ENCODE results near the gene MAPK6.

Gene MAPK6

DNA sequence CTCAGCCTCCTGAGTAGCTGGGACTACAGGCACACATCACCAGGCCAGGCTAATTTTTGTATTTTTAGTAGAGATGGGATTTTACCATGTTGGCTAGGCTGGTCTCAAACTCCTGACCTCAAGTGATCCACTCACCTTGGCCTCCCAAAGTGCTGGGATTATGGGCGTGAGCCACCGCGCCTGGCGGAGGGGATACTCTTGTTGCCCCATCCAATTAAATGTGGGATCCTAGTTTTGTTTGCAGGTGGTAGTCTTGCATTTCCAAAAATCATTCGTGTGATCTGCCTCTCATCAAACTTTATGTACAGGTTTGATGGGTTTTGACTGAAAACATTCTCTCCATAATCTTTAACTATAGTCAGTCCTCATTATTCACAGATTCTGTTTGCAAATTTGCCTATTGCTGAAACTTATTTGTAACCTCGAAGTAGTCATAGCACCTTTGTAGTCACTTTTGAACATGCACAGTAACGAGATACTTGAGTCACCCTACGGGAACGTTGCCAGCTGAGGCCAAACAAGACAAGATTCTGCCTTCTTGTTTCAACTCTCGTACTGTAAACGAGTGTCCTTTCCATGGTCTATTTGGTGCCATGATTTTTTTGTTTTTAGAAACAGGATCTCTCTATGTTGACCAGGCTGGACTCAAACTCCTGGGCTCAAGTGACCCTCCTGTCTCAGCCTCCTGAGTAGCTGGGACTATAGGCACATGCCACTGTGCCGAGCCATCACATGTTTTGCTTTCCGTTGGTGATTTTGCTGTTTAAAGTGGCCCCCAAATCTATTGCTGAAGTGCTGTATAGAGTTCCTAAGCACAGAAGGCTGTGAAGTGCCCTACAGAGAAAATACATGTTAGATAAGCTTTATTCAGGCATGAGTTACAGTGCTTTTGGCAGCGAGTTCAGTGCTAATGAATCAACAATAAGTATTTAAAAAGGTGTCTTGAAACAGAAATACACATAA is 8.1 kb upstream of the MAPK6 start:
- no peak for DNase-seq

DNA sequence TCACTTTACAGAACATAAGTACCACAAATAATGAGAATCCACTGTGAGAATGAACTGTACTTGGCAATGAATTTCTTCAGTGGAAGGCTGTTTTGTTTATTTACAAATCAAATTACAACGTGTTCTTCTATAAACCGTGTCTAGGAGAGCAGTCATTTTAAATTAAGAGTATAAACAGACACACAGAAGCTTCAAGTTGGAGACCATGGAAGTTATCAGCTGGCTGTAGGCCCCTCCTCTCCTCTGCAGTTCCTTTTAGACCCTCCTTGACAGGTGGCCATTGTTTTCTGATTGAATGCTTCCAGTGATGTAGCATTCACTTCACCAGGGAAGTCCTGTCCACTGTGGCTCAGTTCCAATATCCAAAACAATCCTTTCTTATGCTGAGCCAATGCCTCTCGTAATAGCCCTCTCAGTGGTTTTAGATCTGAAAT is 7.3 kb upstream of the MAPK6 start:
- DNase-seq: no peak

DNA sequence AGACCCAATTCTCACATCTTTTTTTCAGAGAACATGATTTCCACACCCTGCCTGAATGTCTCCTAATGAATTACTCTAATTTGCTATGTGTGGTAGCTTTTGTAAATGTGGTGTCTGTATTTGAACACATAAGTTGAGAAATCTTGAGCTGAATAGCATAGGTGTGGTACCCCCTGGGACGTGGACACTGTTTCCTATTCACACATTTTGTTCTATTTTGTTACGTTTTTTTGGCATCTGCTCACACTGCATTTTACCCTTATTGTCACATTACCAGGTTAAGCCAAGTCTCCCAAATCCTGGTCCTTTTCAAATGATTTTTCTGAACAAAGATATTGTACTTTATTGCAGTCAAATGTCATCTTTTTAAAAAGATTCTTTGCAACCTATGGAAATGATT is 6.8 kb upstream of the MAPK6 start:
- DNase-seq: no peak

DNA sequence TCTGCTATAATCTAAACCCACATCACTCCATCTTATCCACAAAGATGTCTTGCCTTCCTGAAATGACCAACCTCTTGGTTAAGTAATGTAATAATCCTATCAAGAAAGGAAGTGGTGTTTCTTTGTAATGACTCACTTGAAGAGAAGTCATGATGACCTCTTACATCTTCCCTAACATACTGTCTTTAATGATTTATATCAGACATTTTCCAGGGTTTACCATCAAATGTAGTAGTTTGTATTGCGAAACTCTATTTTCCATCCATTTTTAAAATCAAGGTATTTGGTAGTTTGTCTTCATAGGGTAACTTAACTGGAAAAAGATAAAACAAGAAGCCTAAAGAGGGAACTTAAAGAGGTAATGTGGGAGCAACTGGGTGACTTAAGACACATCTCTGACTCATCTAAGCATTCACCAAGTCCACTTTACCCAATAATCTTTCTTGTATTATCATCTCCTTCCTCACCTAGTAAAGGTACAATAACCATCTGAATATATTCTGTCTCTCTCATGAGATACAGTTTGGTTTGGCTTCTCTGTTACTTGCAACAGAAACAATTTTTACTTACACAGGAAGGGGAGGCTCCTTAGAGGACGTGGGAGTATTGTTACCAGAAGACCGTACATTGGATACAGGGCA is 5.7 kb upstream of the MAPK6 start:
- DNase-seq: peak; percentile 40 to 47

- DNase-seq: no peak
Measured at GRCh38 chr15:52014616-52015015, 4.4 kb upstream of the MAPK6 start.

DNA sequence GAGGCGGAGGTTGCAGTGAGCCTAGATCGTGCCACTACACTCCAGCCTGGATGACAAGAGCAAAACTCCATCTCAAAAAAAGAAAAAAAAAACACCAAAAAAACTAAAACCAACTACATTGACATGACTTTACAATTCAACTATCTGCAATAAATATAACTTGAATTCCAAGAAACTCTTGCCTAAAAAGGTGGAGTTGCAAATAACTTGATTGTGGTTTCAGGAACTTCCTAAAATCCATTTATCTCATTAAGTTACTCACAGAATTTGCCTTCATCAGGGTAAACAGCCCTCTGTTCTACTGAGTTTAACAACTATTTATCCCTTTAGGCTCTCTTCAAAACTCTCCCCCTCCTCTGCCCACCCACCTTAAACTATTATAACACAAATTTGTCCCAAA is 2.7 kb upstream of the MAPK6 start:
- no peak for DNase-seq

DNA sequence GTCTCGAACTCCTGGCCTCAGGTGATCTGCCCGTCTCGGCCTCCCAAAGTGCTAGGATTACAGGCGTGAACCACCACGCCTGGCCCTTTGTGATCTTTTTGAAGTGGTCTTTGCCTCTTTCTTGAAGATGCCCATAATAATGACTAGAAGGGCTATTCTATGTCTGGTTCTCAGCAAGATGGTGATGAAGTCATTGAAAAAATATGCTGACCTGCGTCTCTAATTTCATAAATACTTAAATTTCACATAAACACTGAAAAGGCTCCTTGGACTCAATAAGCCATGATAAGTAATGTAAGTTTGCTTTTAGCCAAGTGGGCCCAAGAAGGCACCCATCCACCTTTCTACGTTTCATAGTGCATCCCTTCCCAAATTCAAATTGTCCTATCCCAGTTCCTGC is 775 bp upstream of the MAPK6 start:
- no peak for DNase-seq

DNA sequence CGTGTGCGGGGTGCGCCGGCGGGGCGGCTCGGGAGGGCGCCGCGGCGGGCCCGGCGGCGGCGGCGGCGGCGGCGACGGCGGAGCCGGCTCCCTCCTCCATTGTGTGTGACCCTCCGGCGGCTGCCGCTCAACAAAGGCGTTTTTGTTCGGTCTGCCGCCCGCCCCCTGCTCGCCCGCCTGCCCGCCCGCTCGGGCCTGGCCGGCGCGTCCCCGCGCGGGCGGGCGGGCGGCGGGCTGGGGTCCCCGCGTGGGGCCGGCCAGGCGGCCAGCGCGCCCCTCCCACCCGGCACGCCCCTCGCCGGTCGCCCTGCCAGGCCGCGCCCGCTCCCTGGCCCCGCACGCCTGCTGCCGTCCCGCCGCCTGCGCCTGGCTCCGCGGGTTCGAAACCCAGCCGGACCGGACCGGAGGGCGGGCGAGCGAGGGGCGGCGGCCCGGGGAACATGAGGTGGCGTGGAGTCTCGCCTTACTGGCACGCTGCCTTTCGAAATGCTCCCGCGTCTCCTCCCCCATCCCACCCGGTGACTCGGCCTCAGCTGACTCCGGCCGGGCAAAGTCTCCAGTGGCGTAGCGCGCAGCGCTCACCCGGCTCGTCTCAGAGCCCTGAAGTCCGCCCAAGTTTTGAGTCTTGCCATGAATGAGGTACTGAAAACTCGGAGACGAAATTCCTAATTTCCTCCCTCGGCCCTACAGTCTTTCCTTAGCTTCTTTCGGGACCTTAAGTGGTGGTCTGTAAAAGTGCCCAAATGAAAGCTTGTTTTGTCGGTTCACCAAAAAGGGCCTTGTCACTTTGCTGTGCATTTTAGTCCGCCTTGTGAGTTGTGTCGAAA is 588 bp downstream of the MAPK6 start:
- DNase-seq: peak; percentile 49

DNA sequence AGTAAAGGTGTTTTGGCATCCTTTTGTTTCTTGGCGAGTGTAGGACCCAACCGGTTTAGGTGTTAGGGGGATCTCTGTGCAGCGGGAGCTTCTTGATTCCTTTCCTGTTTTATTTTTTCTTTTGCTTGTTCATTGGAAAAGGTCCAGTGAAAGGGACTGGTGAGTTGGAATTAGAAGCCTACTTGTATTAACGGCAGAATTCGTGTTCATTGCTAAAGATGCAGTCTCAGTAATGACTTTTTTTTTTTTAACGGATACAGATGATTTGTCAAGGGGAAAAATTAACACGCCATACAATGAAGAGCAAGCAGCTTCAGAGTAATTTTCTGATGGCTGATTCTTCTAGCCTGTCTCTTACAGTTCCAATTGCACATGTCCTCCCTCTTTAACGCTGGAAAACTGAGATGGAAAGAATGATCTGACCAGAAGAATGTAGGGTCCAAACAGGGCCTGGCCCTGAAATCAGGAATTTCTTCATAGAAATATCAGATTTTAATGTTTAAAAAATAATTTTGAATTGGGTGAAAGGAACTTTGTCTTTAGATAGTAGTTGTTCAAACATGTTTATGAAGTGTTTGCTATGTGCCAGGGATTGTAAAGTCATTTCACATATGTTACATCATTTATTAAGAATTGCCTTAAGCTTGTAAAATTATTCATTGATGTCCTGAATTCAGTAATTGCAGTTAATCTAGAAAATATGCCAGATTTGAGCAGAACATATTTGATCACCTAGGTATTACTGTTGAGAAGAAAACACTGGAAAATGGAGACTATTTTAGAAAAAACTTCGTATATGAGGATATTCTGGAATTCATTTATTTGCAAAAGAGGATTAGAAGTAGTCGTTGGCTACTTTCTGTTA is 1.4 kb downstream of the MAPK6 start:
- peak in 1 of 2 experiments; percentile 43 for DNase-seq

GRCh38 chr15:52021128-52021671 is 2.2 kb downstream of the MAPK6 start:
- peak; percentile 83 to 85 for DNase-seq

DNA sequence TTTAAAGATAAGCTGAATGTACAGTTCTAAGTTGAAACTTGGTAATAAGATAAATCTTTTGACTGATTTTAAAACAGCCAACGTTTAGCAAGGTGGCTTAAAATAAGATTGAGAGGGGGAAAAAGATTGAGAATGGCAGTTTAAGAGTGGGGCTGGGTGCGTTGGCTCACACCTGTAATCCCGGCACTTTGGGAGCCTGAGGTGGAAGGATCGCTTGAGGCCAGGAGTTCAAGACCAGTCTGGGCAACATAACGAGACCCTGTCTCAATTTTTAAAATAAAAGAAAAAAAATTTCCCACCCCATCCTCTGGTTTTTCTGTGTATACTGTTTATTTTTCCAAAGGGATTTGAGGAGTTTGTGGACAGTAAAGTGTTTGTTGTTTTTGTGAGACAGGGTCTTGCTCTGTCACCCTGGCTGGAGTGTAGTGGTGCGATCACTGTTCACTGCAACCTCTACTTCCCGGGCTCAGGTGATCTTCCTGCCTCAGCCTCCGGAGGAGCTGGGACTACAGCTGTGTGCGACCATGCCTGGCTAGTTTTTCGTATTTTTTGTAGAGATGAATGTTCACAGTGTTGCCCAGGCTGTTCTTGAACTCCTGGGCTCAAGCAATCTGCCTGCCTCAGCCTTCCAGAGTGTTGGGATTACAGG is 3.0 kb downstream of the MAPK6 start:
- DNase-seq: no peak

- DNase-seq: no peak
Measured at GRCh38 chr15:52023169-52023922, 4.3 kb downstream of the MAPK6 start.

GRCh38 chr15:52028431-52029093 is 9.5 kb downstream of the MAPK6 start:
- DNase-seq: no peak

- DNase-seq: no peak
Measured at GRCh38 chr15:52030010-52030409, 11.0 kb downstream of the MAPK6 start.

DNA sequence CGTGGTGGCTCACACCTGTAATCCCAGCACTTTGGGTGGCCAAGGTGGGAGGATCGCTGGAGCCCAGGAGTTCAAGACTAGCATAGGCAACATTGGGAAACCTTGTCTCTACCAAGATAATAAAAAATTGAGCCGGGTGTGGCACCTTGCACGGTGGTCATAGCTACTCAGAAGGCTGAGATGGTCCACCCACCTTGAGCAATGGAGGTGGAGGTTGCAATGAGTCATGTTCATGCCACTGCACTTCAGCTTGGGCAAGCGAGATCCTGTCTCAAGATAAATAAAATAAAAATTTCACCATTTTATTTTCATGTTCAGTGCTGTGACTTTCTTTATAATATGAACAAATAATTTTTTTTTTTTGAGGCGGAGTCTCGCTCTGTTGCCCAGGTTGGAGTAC is 12.5 kb downstream of the MAPK6 start:
- DNase-seq: no peak

DNA sequence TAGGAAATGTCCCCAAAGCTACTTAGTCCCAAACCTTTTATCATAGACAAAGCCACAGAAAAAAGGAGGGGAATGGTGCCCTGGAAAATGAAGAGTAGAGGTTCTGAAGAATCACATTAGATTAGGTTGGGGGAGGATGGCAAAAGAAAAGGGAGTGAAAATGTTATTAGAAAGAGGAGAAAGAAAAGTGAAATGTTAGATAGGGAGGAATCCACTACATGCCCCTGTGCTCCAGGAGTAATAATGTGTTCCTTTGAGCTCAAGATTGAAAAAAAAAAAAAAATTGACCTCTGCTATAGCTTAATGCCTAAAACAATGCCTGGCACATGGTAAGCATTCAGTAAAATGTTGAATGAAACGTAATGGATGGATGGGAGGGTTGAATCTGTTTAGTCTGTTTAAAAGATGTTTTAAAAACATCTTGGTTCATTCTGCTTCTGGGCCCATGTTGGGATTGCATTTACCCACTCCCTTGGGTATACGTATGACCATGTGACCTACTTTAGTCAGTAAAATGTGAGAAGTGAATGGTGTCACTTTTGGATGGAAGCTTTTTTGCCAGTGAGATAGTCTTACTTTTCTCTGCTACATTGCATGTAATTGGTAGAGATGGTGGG is 19.0 kb downstream of the MAPK6 start:
- DNase-seq: no peak

- DNase-seq: peak; percentile 43 to 52
Measured at GRCh38 chr15:52039925-52040781, 21.1 kb downstream of the MAPK6 start.

DNA sequence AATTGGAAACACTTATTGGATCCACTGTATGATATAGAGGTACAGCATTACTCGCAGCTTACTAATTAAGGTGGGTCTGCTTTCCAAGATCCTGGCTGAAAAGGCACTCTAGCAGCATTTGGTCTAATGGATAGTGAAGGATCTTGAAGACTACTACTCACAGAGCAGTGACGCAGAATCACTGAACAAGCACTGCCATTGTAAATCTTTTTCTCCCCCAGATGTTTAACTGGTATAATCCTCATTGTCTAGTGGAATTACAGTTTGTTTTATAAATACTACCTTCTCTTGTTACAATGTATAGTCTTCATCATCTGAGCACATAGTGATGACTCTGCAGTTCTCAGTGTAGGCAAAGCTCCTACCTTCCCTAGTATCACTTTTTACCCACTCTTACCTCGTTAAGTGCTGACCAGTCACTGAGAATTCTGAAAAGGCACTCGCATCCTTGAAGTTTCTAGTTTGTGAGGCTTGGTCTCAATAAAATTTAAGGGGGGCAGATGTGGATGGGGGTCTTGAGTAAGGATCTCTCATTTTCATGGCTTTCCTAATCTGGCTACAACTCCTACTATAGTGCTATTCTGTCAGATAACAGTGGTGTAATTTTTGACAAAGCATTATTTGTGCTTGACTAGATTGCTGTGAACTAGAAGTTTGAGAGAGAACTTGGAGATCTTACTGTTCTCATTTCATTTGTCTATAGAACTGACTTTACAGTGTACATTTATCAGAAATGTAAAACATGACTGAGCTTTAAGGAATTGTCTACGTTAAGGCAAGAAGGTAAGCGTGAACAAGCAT is 23.2 kb downstream of the MAPK6 start:
- no peak for DNase-seq

Measured in Kasumi-1 (cell line).